VCaP (cell line): Measurements from ENCODE around the gene STK10.

Experiments
- H3K27ac ChIP-seq: fragments of 450-650 bp; 2 replicates; pipeline ENCODE4 v1.5.1; 2017
- CTCF ChIP-seq: fragments of 450-650 bp; conservative IDR thresholded peaks from 2 replicates; pipeline ENCODE4 v1.5.1; 2017; ENCODE audit warnings: mild to moderate bottlenecking, moderate library complexity

The STK10 gene

DNA sequence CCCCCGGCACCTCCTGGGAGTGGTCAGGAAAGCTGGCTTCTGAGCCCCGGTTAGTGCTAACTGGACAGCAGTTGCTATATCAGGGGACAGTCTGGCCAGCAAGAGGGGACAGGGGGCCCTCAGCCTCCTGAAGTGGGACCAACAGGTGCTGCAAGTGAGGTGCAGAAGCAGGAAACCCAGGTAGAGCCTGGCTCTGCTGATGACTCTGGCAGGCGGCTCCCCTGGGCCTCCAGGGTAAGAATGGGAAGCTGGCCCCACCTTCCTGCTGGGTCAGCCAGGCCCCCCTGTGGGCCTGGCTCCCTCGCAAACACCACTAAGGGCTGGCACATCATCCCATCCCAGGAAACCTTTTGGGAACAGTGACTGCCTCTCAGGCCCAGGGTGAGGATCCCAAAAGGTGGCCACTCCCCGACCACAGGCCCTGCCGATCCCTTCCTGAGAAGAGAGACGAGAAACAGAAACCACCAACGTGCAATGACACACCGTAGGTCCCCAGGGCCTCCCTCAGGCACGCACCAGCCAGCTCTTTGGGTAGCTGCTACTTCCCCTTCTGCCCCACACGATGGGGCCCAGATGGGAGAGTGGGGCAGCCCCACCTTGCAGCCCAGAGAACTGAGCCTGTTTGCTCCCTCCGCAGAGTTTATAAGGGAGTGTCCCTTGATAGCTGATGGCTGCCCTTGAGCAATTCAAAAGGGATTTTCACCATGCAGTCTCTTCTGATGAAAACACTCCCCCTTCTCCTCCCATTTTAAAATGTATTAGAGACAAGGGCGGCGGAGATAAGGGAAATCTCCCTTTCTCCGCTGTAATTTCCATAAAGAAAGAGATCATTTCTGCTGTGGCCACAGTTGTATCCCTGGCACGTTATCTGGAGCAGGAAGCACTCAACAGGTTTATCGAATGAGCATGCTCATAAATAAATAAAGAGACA, 76.8 kb downstream of the STK10 start:
- 0 out of 2 replicates have a peak overlapping the region, but pooled peaks have one; percentile 4 for H3K27ac ChIP-seq
- TF ChIP-seq CTCF, result no peak

DNA sequence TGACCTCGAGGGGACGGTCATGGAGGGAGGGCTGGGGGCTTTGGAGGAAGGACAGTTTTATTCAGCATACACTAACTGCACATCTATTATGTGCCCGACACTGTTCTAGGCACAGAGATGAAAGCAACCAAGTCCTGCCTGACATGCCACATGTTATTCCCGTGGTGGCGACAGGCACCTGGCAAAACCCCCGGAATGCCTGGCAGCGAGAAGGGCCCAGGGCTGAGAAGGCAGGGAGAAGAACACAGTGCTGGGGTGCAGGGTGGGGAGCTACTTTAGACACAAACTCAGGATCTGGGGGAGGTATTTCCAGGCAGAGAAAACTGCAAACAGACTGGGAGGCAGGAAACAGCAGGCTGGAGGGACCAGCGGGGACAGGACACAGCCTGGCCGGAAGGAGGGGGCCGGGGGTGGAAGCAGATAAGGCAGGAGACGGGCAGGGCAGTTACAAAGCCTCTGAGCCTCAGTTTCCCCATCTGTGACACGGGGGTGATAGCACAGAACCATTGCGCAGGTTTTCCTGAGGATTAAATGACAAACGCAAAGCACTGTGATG, 77.7 kb downstream of the STK10 start:
- H3K27ac ChIP-seq, result no peak overlapping the region
- no peak for TF ChIP-seq CTCF

- TF ChIP-seq CTCF, result no peak
- no peak overlapping the region for H3K27ac ChIP-seq
These were observed 78.3 kb downstream of the STK10 start for GRCh38 chr5:172109749-172110148.

GRCh38 chr5:172107571-172107970, 80.5 kb downstream of the STK10 start:
- no peak overlapping the region for H3K27ac ChIP-seq
- no peak for TF ChIP-seq CTCF

DNA sequence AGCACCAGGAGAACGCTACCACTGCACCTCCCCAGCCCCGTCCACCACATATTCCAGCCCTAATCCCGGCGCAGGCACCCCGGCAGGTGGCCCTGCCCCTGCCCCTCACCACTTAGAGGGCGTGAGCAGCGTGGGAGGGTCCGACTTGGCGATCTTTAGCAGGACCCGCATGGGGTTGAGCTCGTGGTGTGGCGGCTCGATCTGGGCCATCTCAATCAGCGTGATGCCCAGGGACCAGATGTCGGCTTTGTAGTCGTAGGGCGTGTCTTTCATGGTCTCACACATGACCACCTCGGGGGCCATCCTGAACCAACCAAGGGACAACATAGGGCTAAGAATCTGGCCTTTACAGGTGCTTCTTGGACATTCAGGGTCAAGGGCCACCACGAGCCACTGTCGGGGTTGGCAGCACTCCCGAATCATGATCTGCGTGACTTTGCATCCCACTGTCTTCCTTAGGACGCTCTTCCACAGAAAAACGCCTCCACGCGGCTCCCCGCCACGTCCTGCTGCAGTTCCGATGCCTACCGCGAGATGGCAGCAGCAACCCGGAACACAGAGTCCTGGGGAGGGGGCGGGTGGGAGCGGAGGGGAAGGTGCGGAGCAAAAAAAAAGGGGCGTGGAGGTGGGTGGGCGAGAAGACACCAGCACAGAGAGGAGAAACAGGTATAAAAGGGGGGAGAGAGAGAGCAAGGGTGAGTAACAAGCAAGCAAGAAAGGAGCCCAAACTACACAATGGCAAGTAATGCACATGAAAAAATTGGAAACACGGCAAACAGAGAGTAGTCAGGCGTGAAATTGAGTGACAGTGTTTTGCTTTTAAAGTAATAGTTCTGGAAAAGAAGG, 81.3 kb downstream of the STK10 start:
- TF ChIP-seq CTCF, result peak; percentile 98
- H3K27ac ChIP-seq, result no peak overlapping the region

DNA sequence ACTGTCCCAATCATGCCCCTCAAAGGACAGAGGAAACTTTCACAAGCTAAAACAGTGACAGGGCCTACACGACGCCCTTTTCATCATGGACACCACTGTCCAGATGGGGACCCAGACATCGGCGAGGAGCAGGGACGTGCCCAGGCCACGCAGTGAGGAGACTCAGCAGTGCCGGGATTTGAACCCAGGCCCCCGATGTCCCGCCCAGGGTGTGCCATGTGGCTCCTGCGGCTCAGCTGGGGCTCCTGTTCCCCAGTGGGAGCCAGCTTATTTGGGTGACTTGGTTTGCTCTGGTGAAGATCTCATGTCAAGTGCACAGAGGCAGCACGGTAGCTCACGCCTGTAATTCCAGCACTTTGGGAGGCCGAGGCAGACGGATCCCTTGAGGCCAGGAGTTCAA, 82.2 kb downstream of the STK10 start:
- no peak overlapping the region for H3K27ac ChIP-seq
- TF ChIP-seq CTCF, result no peak
